Gastroesophageal sphincter (tissue), 4 donors: ENCODE data around the gene LHX3. TPM values are rescaled to one million over a fixed set of nuclear protein-coding genes. Genes with fewer than 3 reads are reported as not detected.

Experiments
- ATAC-seq: fragments of 150-250 bp; one replicate; pipeline ENCODE4 v1.9.1; 2016; ENCODE audit warnings: mild to moderate bottlenecking, moderate library complexity
- H3K27ac ChIP-seq, 4 donors: fragments of 200-600 bp; sonication (generic) in 3 of 4; 1 replicate in 3 of 4; 2 replicates in 1 of 4; pipeline ENCODE4 v1.5.1; 2016 to 2019
- H3K27me3 ChIP-seq: fragments of 200-600 bp; sonication (generic); one replicate; pipeline ENCODE4 v1.5.1; 2019
- H3K36me3 ChIP-seq, 2 donors: fragments of 200-600 bp; sonication (generic); one replicate each; pipeline ENCODE4 v1.5.1; 2019; ENCODE audit warnings: control low read depth in 1 of 2
- H3K4me1 ChIP-seq, 3 donors: fragments of 200-600 bp; sonication (generic); 1 replicate in 2 of 3; 2 replicates in 1 of 3; pipeline ENCODE4 v1.5.1; 2016 to 2019; ENCODE audit warnings: control low read depth in 2 of 3
- H3K4me3 ChIP-seq, 2 donors: fragments of 200-600 bp; sonication (generic); one replicate each; pipeline ENCODE4 v1.5.1; 2019; ENCODE audit warnings: mild to moderate bottlenecking in 1 of 2, moderate library complexity in 1 of 2
- H3K9me3 ChIP-seq, 3 donors: fragments of 200-600 bp; sonication (generic); one replicate each; pipeline ENCODE4 v1.5.1; 2017 to 2019; ENCODE audit warnings: control low read depth in 2 of 3
- EP300 ChIP-seq: sonication (generic); formaldehyde crosslinking; IDR thresholded peaks from one replicate; pipeline ENCODE4 v1.6.1; 2017; ENCODE audit warnings: antibody characterized with exemption, mild to moderate bottlenecking
- POLR2A ChIP-seq, 2 donors: fragments of 450-650 bp; IDR thresholded peaks; one replicate each; pipeline ENCODE4 v1.6.1; 2017; ENCODE audit warnings: antibody characterized with exemption in 2 of 2, mild to moderate bottlenecking in 2 of 2, moderate library complexity in 1 of 2
- POLR2AphosphoS5 ChIP-seq: sonication (generic); formaldehyde crosslinking; IDR thresholded peaks from one replicate; pipeline ENCODE4 v1.6.1; 2017; ENCODE audit warnings: antibody characterized with exemption
- WGBS, 2 donors: methylation state at CpG; one replicate each; pipeline ENCODE4 v1.1.5; 2018; ENCODE audit warnings: low coverage in 1 of 2; 5-methylcytosine and 5-hydroxymethylcytosine counted together
- total RNA-seq, 4 donors: library from RNA; depleted of rRNA; stranded (reverse); fragments of >200 nt; gene quantifications; one replicate each; pipeline ENCODE4 v1.1.0, GENCODE V29; 2016
- TF ChIP-seq, protein P1 (sequence below), 4 experiments: fragments of 200-600 bp in 2 of 4; fragments of 450-650 bp in 2 of 4; sonication (generic) in 1 of 4; IDR thresholded peaks; one replicate each; pipeline ENCODE4 v1.5.1; 2017 to 2019; ENCODE audit warnings: antibody characterized with exemption in 4 of 4, mild to moderate bottlenecking in 2 of 4, moderate library complexity in 2 of 4

Gene LHX3
- total RNA-seq, 4 donors from 2014 or later, result not detected

DNA sequence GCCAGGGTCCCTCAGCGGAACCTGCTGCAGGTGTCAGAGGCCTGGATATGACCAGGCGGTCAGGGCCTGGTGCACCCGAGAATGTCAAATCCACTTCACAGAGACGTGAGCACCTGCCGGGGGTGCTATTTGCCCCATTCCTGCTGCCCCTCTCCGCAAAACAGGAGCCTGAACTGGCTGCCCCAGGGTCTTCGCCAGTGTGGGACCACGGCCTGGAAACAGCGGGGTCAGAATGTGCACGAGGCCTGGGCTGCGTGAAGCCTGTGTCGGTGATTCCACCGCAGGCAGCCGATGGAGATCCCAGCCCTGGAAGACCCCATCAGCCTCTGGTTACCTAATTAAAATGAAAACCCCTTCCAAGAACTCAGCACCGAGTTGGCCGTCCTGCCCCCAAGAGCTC, 45.1 kb downstream of the LHX3 start:
- TF ChIP-seq POLR2A (IDR thresholded peaks at IDR 0.05) (no peak), EP300 (no peak), POLR2AphosphoS5 (no peak)
- TF ChIP-seq, protein P1, sequence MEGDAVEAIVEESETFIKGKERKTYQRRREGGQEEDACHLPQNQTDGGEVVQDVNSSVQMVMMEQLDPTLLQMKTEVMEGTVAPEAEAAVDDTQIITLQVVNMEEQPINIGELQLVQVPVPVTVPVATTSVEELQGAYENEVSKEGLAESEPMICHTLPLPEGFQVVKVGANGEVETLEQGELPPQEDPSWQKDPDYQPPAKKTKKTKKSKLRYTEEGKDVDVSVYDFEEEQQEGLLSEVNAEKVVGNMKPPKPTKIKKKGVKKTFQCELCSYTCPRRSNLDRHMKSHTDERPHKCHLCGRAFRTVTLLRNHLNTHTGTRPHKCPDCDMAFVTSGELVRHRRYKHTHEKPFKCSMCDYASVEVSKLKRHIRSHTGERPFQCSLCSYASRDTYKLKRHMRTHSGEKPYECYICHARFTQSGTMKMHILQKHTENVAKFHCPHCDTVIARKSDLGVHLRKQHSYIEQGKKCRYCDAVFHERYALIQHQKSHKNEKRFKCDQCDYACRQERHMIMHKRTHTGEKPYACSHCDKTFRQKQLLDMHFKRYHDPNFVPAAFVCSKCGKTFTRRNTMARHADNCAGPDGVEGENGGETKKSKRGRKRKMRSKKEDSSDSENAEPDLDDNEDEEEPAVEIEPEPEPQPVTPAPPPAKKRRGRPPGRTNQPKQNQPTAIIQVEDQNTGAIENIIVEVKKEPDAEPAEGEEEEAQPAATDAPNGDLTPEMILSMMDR (IDR thresholded peaks at IDR 0.05), result no peak
- 82% methylated on average over 5 of the region's 16 CpGs; no CpG with 5 or more reads in 1 of the 2 donors for WGBS, 2 donors
- Histone ChIP-seq H3K4me1 (no peaks in the 10 kb centered on the region), H3K27ac (no peak overlapping the region), H3K27me3 (peaks cover 72% of the 10 kb centered on the region), H3K9me3 (peaks cover 0 to 13% (median 0%) of the 10 kb centered on the region in 3 donors), H3K4me3 (no peak overlapping the region), H3K36me3 (no peaks in the 10 kb centered on the region)
- ATAC-seq, result no peak

DNA sequence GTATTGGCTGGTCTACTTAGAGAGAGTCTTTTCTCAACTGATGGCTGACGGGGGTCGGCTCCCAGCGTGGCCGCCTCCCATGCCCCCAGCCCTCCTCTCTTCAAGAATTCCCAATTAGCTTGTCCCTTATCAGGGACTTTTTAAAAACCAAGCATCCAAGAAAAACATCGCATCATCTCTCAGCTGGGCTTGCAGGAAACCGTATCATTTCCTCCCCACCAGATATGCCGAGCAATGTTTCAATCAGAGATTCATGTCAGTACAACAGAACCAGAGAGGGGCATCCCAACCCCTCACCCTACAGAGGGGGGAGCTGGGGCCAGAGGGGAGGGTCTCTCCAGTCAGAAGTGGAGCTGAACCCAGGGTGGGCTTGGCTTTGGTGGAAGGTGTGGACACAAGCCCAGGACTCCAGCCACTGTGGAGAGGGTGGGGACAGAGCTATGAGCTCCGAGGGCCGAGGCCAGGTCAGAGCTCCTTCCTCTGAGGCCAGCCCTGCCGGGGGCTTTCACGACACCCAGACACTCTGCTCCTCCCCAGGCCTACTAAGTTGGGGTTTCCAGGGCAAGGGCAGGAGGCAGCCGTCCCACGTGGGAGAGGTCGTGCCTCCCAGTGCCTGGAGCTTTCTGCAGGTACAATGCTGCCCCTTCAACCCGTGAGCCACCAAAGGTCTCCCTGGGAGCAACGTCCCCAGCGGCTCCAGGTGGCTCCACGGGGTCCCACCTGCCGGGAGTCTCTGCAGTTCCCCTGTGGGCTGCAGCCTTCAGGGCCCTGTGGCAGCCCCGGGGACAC, 47.3 kb downstream of the LHX3 start:
- Histone ChIP-seq H3K27me3 (peaks cover 77% of the 10 kb centered on the region), H3K36me3 (no peaks in the 10 kb centered on the region), H3K27ac (no peak overlapping the region), H3K9me3 (no peaks in the 10 kb centered on the region), H3K4me1 (no peaks in the 10 kb centered on the region), H3K4me3 (no peak overlapping the region)
- 39 to 51% methylated on average over 7 to 8 of the region's 20 CpGs for whole genome bisulfite sequencing, 2 donors
- ATAC-seq, result no peak
- no peak for TF ChIP-seq EP300
- no peak for TF ChIP-seq POLR2A (IDR thresholded peaks at IDR 0.05)
- TF ChIP-seq, protein P1 (IDR thresholded peaks at IDR 0.05), result no peak
- no peak for TF ChIP-seq POLR2AphosphoS5

DNA sequence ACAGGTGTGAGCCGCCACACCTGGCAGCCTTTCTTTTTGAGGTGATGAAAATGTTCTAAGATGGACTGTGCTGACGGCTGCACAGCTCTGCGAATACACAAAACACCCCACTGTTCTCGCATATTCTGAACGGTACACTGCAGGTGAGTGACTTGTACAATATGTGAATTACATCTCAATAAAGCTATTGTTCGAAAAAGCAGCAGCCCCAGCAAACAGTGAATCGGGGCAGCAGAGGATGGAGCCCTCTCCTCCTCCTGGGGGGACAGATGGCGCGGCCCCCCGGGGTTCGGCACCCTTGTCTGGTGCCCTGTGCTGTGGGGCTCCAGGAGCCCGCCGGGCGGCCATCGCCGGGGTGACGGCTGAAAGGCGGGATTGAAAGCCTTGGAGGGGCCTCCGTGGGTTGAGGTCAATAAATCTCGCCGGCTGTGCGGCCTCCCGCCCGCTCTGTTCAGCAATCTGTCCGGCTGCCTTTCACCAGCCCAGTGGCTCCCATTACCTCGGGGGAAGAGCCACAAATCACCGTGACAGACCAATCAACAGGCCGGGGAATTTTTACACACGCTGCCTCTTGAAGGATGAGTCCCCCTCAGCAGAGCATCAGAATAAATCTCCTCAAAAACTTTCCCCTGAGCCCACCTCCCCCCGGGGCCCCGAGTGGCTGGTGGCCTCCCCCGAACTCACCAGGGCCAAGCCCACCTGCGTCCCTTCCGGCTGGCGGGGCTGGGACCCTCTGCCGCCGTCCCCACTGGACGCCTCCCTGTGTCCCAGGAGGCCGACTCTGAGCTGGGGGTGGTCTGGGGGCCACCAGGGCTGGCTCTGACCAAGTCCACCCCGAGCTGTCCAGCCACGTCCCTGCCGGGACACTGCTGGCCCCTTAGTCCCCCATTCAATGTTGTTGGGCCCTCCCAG, 48.5 kb downstream of the LHX3 start:
- no peak for ATAC-seq
- TF ChIP-seq, protein P1 (IDR thresholded peaks at IDR 0.05), result no peak
- no peak for TF ChIP-seq POLR2A (IDR thresholded peaks at IDR 0.05)
- 23 to 40% methylated on average over 1 to 12 of the region's 42 CpGs for WGBS, 2 donors
- no peaks in the 10 kb centered on the region for H3K4me1 ChIP-seq
- H3K9me3 ChIP-seq, result no peaks in the 10 kb centered on the region
- no peaks in the 10 kb centered on the region for H3K36me3 ChIP-seq
- H3K27ac ChIP-seq, result no peak overlapping the region
- no peak overlapping the region for H3K4me3 ChIP-seq
- peaks cover 69% of the 10 kb centered on the region for H3K27me3 ChIP-seq

DNA sequence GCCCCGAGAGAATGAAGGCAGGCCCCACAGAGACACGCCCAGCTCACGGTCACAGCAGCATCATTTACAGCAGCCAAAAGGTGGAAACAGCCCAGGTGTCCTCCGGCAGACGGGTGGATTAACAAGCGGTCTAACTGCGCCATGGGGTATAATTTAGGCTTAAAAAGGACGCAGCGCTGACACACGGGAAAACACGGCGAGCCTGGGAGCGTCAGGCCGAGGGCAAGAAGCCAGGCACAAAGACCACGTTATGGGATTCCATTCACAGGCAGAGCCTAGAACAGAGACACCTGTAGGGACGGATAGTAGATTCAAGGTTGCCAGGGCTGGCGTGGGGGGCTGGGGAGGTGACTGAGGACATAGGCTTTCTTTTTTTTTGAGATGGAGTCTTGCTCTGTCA, 49.4 kb downstream of the LHX3 start:
- H3K4me3 ChIP-seq, result no peak overlapping the region
- peaks cover 61% of the 10 kb centered on the region for H3K27me3 ChIP-seq
- TF ChIP-seq POLR2A (IDR thresholded peaks at IDR 0.05) (no peak), POLR2AphosphoS5 (no peak), EP300 (no peak)
- TF ChIP-seq, protein P1 (IDR thresholded peaks at IDR 0.05), result no peak
- no peaks in the 10 kb centered on the region for H3K4me1 ChIP-seq
- ATAC-seq, result no peak
- H3K27ac ChIP-seq, result no peak overlapping the region
- no peaks in the 10 kb centered on the region for H3K9me3 ChIP-seq
- WGBS, 2 donors, result 85 to 92% methylated on average over 4 to 9 of the region's 17 CpGs
- H3K36me3 ChIP-seq, result no peaks in the 10 kb centered on the region
